ENCODE data around the gene SH3GLB1. TPM values are rescaled to one million over a fixed set of nuclear protein-coding genes. Genes with fewer than 3 reads are reported as not detected.

The SH3GLB1 gene
- total and polyA plus RNA-seq, 9 of the 15 experiments (the other 6 are each of a cell fraction or from before 2014, with no cell fraction given): 8.6 to 34.2 (median 24.2) TPM

GRCh38 chr1:86788300-86789206, 84.2 kb downstream of the SH3GLB1 start (continued):
- TF ChIP-seq STAG1 (CRISPR knock-in tag; IDR thresholded peaks at IDR 0.05; ENCODE audit: borderline replicate concordance) (no peak), IRF2 (CRISPR knock-in tag; IDR thresholded peaks at IDR 0.05) (no peak), MECOM (CRISPR knock-in tag; IDR thresholded peaks at IDR 0.05) (no peak), E2F6 (IDR thresholded peaks at IDR 0.05; ENCODE audit: borderline replicate concordance in 1 of 2, extremely low read depth in 1 of 2, insufficient read depth in 1 of 2, insufficient read length in 1 of 2, low read depth in 1 of 2, low read length in 1 of 2, poor library complexity in 1 of 2, severe bottlenecking in 1 of 2) (no peak), ZNF41 (CRISPR knock-in tag; conservative IDR thresholded peaks at IDR 0.05) (no peak), NUFIP1 (IDR thresholded peaks at IDR 0.05; ENCODE audit: partially characterized antibody) (no peak), HDAC2 (IDR thresholded peaks at IDR 0.05) (peak; percentile 38; the same call in 1 of the 2 replicates), NFE2 (IDR thresholded peaks at IDR 0.05; ENCODE audit: low read depth) (peak; percentile 39; the same call in 1 of the 2 replicates), PATZ1 (CRISPR knock-in tag; IDR thresholded peaks at IDR 0.05; ENCODE audit: borderline replicate concordance) (no peak), SPI1 (IDR thresholded peaks at IDR 0.05; ENCODE audit: borderline replicate concordance, low read depth, low read length) (0 out of 2 replicates have a peak, but pooled peaks have one; percentile 5), TRIM25 (IDR thresholded peaks at IDR 0.05; ENCODE audit: borderline replicate concordance) (no peak), GTF2F1 (IDR thresholded peaks at IDR 0.05; ENCODE audit: low read depth, low read length) (no peak), ZNF449 (CRISPR knock-in tag; IDR thresholded peaks at IDR 0.05) (no peak), HINFP (tag; conservative IDR thresholded peaks at IDR 0.05; ENCODE audit: low read depth) (no peak), TBP (optimal IDR thresholded peaks at IDR 0.05; ENCODE audit: low read depth, low read length) (no peak)

Data from K562 (cell line).